CD4-positive, CD25-positive, alpha-beta regulatory T cell (primary cell): ENCODE results near the gene RECK. TPM values are rescaled to one million over a fixed set of nuclear protein-coding genes. Genes with fewer than 3 reads are reported as not detected.
"Not testable (repeated sequence)": the region's sequence is repeated elsewhere in the genome, so short reads cannot be mapped to it uniquely, and the experiment has no call there.

Experiments used
- ATAC-seq, 2 donors: fragments of 150-1000 bp; cut with Tn5 transposase; one replicate each; pipeline ENCODE4 v1.10.0; 2021; ENCODE audit warnings: low read depth in 2 of 2, moderate number of reproducible peaks in 2 of 2, moderate library complexity in 1 of 2
- DNase-seq, 3 donors: peaks; one replicate each; pipeline versions ENCODE4 v3.0.0 to v3.0.0-alpha.2; 2012 to 2022; ENCODE audit warnings: mixed read lengths in 1 of 3
- H3K27ac ChIP-seq: one replicate; pipeline ENCODE4 v1.7.0; 2013; ENCODE audit warnings: mild to moderate bottlenecking, low read length; ENCODE audit not compliant: insufficient read depth, poor library complexity, severe bottlenecking
- H3K27me3 ChIP-seq: one replicate; pipeline ENCODE4 v1.7.0; 2013; ENCODE audit warnings: low read length; ENCODE audit not compliant: control insufficient read depth, insufficient read depth
- H3K36me3 ChIP-seq: one replicate; pipeline ENCODE4 v1.7.0; 2013; ENCODE audit warnings: mild to moderate bottlenecking, low read length, moderate library complexity; ENCODE audit not compliant: control insufficient read depth, insufficient read depth
- H3K4me1 ChIP-seq: 2 replicates; pipeline ENCODE4 v1.7.0; 2013; ENCODE audit warnings: mild to moderate bottlenecking, low read length; ENCODE audit not compliant: insufficient read depth, control insufficient read depth, poor library complexity, severe bottlenecking
- H3K4me3 ChIP-seq: one replicate; pipeline ENCODE4 v1.7.0; 2013; ENCODE audit warnings: low read depth, mild to moderate bottlenecking, low read length, moderate library complexity
- H3K9me3 ChIP-seq, 2 experiments: 1 replicate in 1 of 2; 2 replicates in 1 of 2; pipeline ENCODE4 v1.7.0; 2013; ENCODE audit warnings: low read length in 2 of 2, mild to moderate bottlenecking in 1 of 2, moderate library complexity in 1 of 2; ENCODE audit not compliant: control insufficient read depth in 2 of 2
- H3K27ac Mint-ChIP-seq, 3 donors: one replicate each; pipeline ENCODE4 v1.8.0; 2020 to 2022; ENCODE audit warnings: mild to moderate bottlenecking in 3 of 3, mixed read lengths in 3 of 3, moderate library complexity in 2 of 3
- H3K27me3 Mint-ChIP-seq: one replicate; pipeline ENCODE4 v1.8.0; 2022; ENCODE audit warnings: mild to moderate bottlenecking, mixed read lengths
- H3K36me3 Mint-ChIP-seq: one replicate; pipeline ENCODE4 v1.8.0; 2020; ENCODE audit warnings: mixed read lengths
- H3K4me1 Mint-ChIP-seq, 4 donors: one replicate each; pipeline ENCODE4 v1.8.0; 2020 to 2022; ENCODE audit warnings: mixed read lengths in 4 of 4, mild to moderate bottlenecking in 1 of 4
- H3K4me3 Mint-ChIP-seq, 4 donors: one replicate each; pipeline ENCODE4 v1.8.0; 2020 to 2022; ENCODE audit warnings: mild to moderate bottlenecking in 4 of 4, mixed read lengths in 4 of 4, moderate library complexity in 3 of 4
- H3K9me3 Mint-ChIP-seq, 7 donors: one replicate each; pipeline ENCODE4 v1.8.0; 2020 to 2022; ENCODE audit warnings: mixed read lengths in 7 of 7, mild to moderate bottlenecking in 3 of 7, moderate library complexity in 2 of 7
- polyA plus RNA-seq, 4 donors: library from polyadenylated mRNA; unstranded; fragments of 300-500 nt; fragmentation: Illumina TruSeq; gene quantifications; one replicate each; pipeline ENCODE4 v1.2.3, GENCODE V29; 2021
- total RNA-seq: library from RNA; stranded (reverse); gene quantifications from one replicate; pipeline ENCODE4 v1.2.3, GENCODE V29; 2022

Gene RECK
- total and polyA plus RNA-seq, 5 donors from 2014 or later: 5.5 to 12.6 (median 6.5) TPM

GRCh38 chr9:36128349-36128748 lies 91.6 kb downstream of the RECK start:
- no peaks in the 10 kb centered on the region for H3K27me3 ChIP-seq
- no peak overlapping the region for H3K27ac ChIP-seq
- no peak overlapping the region for H3K4me3 ChIP-seq
- Mint-ChIP-seq H3K36me3 (no peaks in the 10 kb centered on the region), H3K27ac (peak overlapping the region in 2 of 3 donors; percentile 53 to 65), H3K27me3 (peaks cover 10% of the 10 kb centered on the region), H3K4me1 (peaks cover 5 to 33% (median 20%) of the 10 kb centered on the region in 4 donors), H3K9me3 (no peaks in the 10 kb centered on the region), H3K4me3 (no peak overlapping the region)
- no peaks in the 10 kb centered on the region for H3K9me3 ChIP-seq
- H3K4me1 ChIP-seq: peaks cover 17% of the 10 kb centered on the region
- ATAC-seq (no peak), DNase-seq (no peak)
- no peaks in the 10 kb centered on the region for H3K36me3 ChIP-seq

GRCh38 chr9:36129139-36129538 lies 92.4 kb downstream of the RECK start:
- H3K4me3 Mint-ChIP-seq: no peak overlapping the region
- Histone ChIP-seq H3K4me1 (peaks cover 17% of the 10 kb centered on the region), H3K27ac (no peak overlapping the region), H3K9me3 (no peaks in the 10 kb centered on the region), H3K36me3 (no peaks in the 10 kb centered on the region), H3K4me3 (no peak overlapping the region), H3K27me3 (no peaks in the 10 kb centered on the region)
- peak overlapping the region in 1 of 3 donors; percentile 49 for H3K27ac Mint-ChIP-seq
- peaks cover 5 to 33% (median 20%) of the 10 kb centered on the region in 4 donors for H3K4me1 Mint-ChIP-seq
- DNase-seq (no peak), ATAC-seq (no peak)
- peaks cover 10% of the 10 kb centered on the region for H3K27me3 Mint-ChIP-seq
- no peaks in the 10 kb centered on the region for H3K36me3 Mint-ChIP-seq
- H3K9me3 Mint-ChIP-seq: no peaks in the 10 kb centered on the region

- not testable (repeated sequence) for H3K27me3 Mint-ChIP-seq, H3K27ac ChIP-seq, ATAC-seq, H3K36me3 Mint-ChIP-seq, H3K27ac Mint-ChIP-seq, H3K9me3 ChIP-seq, H3K36me3 ChIP-seq, H3K4me3 ChIP-seq, H3K9me3 Mint-ChIP-seq, H3K27me3 ChIP-seq, DNase-seq
- peaks cover 17% of the 10 kb centered on the region for H3K4me1 ChIP-seq
- H3K4me1 Mint-ChIP-seq: peaks cover 10 to 28% (median 19%) of the 10 kb centered on the region in 4 donors
- peak overlapping the region in 1 of 4 donors; percentile 58 for H3K4me3 Mint-ChIP-seq
These were observed 95.0 kb downstream of the RECK start for GRCh38 chr9:36131666-36132065.

DNA sequence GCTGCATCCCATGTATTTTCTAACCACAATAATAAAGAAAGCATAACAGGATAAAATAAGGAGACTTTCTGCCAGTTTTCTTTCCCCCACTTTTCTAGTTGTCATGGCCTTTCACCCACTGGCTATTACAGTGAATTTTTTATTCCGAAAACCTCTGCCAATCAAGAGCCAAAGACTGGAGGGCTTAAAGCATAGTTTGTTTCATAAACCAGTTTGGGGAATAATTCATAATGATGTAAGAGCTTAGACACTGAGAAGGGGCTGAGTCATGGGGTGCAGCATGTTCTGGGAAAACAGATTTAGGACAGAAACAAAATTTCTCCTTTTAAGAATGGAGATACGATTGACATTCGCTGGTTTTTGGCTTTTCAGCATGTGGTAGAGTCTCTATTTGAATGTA lies 95.4 kb downstream of the RECK start:
- no peak for ATAC-seq
- Histone ChIP-seq H3K4me3 (no peak overlapping the region), H3K4me1 (peaks cover 18% of the 10 kb centered on the region), H3K9me3 (no peaks in the 10 kb centered on the region), H3K36me3 (no peaks in the 10 kb centered on the region), H3K27ac (no peak overlapping the region), H3K27me3 (no peaks in the 10 kb centered on the region)
- Mint-ChIP-seq H3K27ac (no peak overlapping the region), H3K4me1 (peaks cover 9 to 26% (median 16%) of the 10 kb centered on the region in 4 donors), H3K27me3 (peaks cover 10% of the 10 kb centered on the region), H3K4me3 (peak overlapping the region in 1 of 4 donors; percentile 58), H3K36me3 (no peaks in the 10 kb centered on the region), H3K9me3 (no peaks in the 10 kb centered on the region)
- DNase-seq: no peak

DNA sequence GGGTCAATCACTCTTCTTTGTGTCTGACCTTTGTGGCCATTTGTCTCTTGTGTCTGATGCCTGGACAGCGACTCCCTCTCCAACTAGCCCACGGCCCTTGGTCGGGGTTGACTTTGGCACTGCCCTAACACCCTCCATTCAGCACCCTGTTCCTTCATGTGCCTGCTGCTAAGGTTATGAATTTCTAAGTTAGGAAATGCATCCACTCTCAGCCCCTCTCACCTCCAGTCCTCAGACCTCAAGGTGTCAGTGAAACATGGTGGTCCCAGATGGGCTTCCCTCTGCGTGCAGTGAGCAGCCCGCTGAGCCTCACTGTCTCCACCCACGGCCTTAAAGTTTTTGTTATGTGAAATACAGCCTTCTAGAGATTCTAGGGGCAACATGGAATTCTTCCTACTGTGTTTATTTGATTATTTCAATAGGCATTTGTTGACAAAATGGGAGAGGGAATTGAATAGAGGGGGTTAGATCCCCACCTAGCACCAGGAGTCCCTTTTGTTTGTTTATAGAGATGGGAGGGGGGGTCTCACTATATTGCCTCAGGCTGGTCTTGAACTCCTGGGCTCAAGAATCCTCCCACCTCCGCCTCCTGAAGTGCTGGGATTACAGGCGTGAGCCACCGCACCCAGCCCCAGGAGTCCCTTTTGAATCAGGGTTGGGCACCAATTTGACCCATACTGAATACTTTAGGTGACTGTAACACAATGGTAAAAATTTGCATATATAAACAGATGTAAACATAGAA lies 98.2 kb downstream of the RECK start:
- H3K27ac ChIP-seq: no peak overlapping the region
- Mint-ChIP-seq H3K4me1 (peaks cover 5 to 40% (median 29%) of the 10 kb centered on the region in 4 donors), H3K27me3 (peaks cover 6% of the 10 kb centered on the region), H3K27ac (peak overlapping the region; percentile 7 to 75 (median 38)), H3K4me3 (peak overlapping the region; percentile 80 to 97 (median 85)), H3K36me3 (no peaks in the 10 kb centered on the region), H3K9me3 (no peaks in the 10 kb centered on the region)
- DNase-seq: no peak
- no peaks in the 10 kb centered on the region for H3K36me3 ChIP-seq
- H3K4me1 ChIP-seq: peaks cover 37% of the 10 kb centered on the region
- no peaks in the 10 kb centered on the region for H3K9me3 ChIP-seq
- no peak overlapping the region for H3K4me3 ChIP-seq
- no peak for ATAC-seq
- H3K27me3 ChIP-seq: no peaks in the 10 kb centered on the region

DNA sequence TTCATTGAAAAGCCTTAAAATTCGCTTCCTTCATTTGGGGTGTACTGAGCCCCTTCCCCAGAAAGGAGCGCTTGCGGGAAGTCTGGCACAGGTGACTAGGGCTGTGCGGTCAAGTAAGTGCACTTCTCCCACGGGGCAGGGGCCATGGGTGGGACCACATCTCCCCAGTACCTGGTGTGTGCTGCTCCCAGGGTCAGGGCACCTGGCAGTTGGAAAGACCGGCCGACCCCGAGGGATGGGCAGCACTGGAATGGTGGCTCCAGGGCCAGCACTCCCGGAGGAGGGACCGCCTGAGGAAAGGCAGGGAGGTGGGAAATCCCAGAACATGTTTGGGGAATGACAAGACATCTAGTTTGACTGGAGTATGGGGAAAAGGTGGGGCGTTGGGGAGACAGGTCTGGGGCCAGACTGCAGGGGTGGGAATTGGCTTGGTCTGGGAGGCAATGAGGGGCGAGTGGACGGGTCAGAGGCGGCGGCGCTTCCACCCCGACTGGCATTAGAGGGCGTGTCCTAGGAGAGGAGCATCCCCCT lies 99.1 kb downstream of the RECK start:
- Mint-ChIP-seq H3K4me1 (peaks cover 5 to 49% (median 38%) of the 10 kb centered on the region in 4 donors), H3K9me3 (no peaks in the 10 kb centered on the region), H3K27ac (peak overlapping the region; percentile 32 to 80 (median 75)), H3K36me3 (no peaks in the 10 kb centered on the region), H3K4me3 (peak overlapping the region; percentile 80 to 97 (median 85)), H3K27me3 (peaks cover 6% of the 10 kb centered on the region)
- H3K27ac ChIP-seq: peak overlapping the region; percentile 71
- H3K27me3 ChIP-seq: no peaks in the 10 kb centered on the region
- ATAC-seq (no peak), DNase-seq (no peak)
- no peaks in the 10 kb centered on the region for H3K9me3 ChIP-seq
- peaks cover 46% of the 10 kb centered on the region for H3K4me1 ChIP-seq
- H3K4me3 ChIP-seq: no peak overlapping the region
- no peaks in the 10 kb centered on the region for H3K36me3 ChIP-seq

- peak; percentile 96 to 97 for ATAC-seq
- no peaks in the 10 kb centered on the region for H3K36me3 Mint-ChIP-seq
- peak within 1 kb of the TSS; percentile 94 to 99 (median 95) for H3K27ac Mint-ChIP-seq
- Histone ChIP-seq H3K4me3 (peak within 1 kb of the TSS; percentile 78), H3K9me3 (no peaks in the 10 kb centered on the region), H3K27me3 (no peaks in the 10 kb centered on the region), H3K27ac (peak within 1 kb of the TSS; percentile 71), H3K36me3 (no peaks in the 10 kb centered on the region), H3K4me1 (peaks cover 52% of the 10 kb centered on the region)
- peak within 1 kb of the TSS; percentile 98 to 99 (median 98) for H3K4me3 Mint-ChIP-seq
- peaks cover 6% of the 10 kb centered on the region for H3K27me3 Mint-ChIP-seq
- H3K9me3 Mint-ChIP-seq: no peaks in the 10 kb centered on the region
- peaks cover 5 to 55% (median 42%) of the 10 kb centered on the region in 4 donors for H3K4me1 Mint-ChIP-seq
- peak; percentile 73 to 86 (median 79) for DNase-seq
These were observed 99.7 kb downstream of the RECK start, which contains the start of gene GLIPR2 for GRCh38 chr9:36136272-36136893. Gene GLIPR2 (plus strand): TSS chr9:36136733. CDS start chr9:36136779, 46 bp downstream.
